Measurements from ENCODE around the gene SORCS2. TPM values are rescaled to one million over a fixed set of nuclear protein-coding genes. Genes with fewer than 3 reads are reported as not detected.

SORCS2 gene
- total and polyA plus RNA-seq, 2 of the 8 experiments (the other 6 are each of a cell fraction or from before 2014, with no cell fraction given): 0.36 to 1.8 TPM

GRCh38 chr4:7253837-7254236 is 61.5 kb downstream of the SORCS2 start (continued):
- no peak for TF ChIP-seq RAD21 (IDR thresholded peaks at IDR 0.05 in 1 of 2, conservative IDR thresholded peaks at IDR 0.05 in 1 of 2; ENCODE audit: low read depth in 2 of 2, low read length in 2 of 2)
- TF ChIP-seq SP4 (IDR thresholded peaks at IDR 0.05; ENCODE audit: low read length): no peak
- no peak for TF ChIP-seq SRF (IDR thresholded peaks at IDR 0.05; ENCODE audit: low read depth, low read length)
